GM18909 (cell line): Measurements from ENCODE around the gene NADK.
A peak's percentile ranks its signal among the peaks of the same experiment; 100 is the strongest.

Experiments
- ATAC-seq: cut with Tn5 transposase; IDR thresholded peaks from one replicate; pipeline ENCODE4 v1.9.1; 2021; ENCODE audit warnings: mild to moderate bottlenecking; ENCODE audit not compliant: unreplicated experiment, poor library complexity

NADK gene

DNA sequence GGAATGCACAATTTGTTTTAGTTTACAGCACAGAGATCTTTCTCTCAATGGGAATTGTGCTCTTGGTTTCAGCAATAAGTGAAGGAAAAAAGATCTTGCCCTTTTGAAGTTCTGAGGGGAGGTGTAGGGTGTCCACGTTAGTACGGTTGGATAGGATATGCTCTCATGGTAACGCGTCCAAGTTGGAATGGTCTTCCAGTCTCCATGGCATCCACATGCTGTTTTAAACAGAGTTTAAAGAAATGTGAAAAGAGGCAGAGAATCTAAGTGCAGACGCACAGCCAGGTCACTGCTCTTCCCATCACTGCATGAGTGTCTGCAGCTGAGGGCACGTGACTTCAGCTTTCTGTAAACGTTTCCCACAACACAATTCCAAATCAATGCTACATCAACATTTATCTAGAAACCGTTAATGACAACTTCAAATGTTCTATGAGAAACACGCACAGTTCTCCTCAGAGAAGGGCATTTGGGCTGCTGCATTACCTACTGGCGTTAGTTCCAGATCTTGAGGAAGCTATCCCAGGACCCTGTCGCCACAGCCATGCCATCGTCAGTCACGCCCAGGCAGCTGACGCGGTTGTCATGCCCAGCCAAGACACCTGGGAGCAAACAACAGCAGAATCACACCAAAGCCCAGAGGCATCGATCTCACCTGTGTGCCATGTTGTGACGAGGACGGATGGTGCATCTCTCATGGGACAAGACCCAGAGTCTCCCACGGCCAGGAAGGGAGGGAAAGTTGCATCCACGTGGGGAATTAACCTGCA lies 8.8 kb upstream of the NADK start:
- ATAC-seq: no peak

DNA sequence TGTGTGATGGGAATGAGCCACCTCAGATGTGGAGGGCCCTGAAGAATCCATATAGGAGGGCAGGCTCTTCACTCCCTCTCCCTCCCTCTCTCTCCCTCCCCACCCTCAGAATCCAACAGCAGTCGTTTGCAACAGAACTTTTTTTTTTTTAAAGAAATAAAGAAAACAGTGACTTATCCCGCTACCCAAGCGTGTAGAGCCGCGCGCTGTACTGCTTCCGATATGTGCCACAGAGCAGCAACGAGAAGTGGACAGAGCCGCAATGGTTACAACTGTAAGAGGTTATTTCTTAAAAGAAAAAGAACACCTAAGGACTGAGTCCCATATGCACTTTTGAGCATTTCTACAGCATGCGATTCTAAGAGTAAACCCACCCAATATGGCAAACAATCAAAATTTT lies 7.4 kb upstream of the NADK start:
- no peak for ATAC-seq

DNA sequence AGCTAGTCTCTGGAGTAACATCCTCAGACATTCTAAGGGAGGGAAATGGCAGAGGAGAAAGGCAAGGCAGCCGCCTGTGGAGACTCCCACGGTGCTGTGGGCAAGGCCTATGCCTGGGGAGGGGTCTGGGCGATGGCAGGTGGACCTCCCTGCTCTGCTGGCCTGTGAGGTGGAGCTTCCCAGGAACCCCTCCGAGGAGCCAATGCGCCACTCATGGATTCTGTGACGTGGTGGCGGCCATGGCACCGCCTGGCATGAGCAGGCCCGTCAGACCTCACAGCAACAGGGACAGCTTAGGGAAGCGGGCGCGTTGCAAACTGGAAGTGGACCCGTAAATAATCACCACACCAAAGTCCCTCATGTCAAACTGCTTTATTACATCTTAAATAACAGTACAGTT lies 6.7 kb upstream of the NADK start:
- no peak for ATAC-seq

DNA sequence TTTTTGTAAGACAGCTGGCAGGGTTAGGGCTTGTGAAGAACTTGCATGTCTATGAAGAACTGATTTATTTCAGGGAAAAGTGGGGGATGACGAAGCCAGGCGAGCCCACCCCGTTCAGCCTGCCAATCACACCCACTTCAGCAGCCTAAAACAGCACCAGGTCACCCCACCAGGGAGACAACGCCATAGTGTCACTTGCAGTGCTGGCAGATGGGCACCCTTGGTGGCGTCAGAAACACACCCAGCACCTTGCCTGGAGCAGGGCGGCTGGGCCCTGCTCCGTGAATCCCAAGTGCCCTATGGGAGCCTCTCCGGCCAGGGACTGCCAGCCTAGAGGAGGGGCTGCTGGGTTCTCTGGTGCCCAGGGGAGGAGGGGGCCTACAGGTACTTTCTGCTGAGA lies 5.0 kb upstream of the NADK start:
- no peak for ATAC-seq

DNA sequence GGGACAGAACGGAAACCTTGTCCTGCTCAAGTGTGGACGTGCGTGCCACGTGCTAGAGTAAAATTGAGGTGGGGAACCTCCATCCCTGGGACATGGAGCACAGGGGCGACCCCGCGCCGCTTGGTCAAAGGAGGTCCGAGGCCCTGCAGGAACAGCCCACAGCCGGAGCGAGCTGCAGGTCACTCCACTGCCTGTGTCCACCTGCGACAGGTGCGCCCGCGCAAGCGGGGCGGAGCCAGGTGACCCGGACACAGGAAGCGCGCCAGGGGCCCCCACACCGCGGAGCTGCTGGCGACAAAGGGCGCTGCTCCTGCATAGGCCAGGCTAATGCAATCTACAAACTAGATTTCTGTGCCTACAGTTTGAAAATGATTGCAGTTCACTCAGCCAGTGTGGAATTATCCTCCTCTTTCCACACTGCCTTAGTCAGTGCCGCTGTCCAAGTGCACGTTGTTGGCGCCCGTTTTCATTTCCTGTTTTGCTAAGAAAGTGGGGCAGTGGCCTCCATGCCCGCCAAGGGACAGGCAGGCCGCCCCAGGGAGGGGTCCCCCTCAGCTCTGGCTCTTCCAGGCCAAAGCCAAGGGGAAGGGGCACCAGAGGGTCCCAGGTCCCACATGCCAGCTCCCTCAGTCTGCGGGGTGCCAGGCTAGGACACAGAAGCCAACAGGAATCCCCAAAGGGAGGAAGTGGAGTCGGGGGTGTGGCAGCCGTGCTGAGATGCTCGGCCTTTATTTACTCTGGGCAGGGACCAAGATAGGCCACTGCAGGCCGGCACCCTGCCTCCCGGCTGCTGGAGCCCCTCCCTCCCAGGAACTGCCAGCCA lies 4.3 kb upstream of the NADK start:
- no peak for ATAC-seq

DNA sequence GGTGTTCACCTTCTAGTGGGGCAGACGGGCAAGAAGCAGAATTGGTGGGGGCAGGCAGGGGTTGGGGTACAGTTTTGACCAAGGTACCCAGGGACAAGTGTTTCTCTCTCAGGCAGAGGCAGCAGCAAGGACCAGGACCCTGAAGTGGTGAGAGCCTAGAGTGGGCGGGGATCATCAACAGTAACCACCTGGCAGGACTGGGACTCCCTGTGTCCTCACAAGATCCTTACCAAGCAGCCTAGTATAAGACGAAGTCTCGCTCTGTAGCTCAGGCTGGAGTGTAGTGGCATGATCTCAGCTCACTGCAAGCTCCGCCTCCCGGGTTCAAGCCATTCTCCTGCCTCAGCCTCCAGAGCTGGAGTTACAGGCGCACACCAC lies 3.2 kb upstream of the NADK start:
- no peak for ATAC-seq

DNA sequence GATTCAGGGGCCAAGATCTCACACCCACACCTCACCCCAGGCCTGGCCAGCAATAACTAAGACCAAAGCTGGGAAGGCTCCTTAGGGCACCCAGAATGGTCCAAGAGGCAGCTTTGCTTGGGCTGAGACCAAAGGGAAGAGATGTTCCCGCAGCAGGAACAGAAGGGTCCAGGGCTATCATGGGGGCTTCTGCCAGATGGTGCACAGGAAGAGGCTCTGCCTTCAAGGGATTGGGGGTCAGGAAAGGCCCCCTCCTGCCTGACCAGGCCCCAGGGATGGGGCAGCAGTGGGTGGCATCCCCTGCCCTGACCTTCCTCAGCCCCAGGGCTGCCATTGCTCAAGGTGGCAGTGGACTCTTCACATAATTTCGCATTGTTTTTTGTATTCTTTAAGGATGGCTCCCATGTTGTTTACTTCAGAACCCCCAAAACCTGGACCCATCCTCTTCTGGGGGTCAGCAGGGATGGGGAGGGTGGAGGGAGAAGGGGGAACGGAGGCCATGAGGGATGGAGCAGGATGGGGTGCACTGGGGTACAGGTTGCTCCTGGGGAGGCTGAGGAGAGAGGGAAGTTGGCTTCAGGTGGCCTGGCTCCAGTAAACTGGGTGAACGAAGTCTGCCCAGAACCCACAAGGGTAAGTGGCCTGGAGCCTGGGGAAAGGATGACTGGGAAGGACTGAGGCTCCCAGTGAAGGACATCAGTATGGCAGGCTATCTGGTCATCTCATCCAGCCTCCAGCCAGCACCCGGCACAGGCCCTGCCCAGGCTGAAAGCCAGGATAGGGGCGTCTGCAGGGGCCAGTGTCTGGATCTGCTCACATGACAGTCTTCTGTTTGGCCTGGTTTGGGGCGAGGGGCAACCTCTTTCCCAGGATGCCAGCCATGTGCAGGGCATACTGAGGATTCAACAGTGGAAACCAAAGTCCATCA lies 2.6 kb upstream of the NADK start:
- no peak for ATAC-seq

DNA sequence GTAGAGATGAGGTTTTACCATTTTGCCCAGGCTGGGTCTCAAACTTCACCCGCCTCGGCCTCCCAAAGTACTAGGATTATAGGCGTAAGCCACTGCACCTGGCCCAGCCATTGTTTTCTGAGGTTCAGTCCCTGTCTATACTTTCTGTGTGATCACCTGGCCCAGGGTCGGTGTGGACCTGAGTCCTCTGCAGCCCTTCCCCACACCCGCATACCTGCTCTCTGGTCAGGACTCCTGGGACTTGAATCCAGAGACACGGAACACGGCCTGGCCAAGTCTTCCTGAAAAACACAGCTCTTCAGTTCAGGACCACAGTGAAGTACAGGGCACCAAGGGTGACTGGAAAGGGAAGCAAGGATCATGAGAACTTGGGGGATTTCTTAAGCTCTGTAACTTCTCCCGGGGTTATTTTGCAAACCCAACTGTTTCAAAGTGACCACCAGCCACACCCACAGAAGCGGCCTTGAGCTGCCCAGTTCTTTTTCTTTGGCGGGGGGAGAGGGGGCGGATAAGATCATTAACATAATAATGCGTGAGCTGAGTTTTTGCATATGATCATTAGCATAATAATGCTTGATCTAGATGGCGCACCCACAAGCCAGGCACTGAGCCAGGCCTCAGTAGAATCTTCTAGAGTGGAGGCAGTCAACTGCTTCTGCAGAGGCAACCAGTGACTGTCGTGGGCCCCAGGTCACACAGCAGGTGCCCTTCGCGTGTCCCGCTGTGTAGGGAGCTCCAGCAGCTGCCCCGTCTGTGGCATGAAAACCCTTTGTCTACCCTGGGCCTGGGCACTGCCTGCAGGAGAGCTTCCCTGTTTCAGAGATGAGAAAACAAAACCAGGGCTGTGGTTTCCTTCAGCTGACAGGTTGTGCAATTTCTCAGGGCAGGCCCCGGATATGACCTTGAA lies 1.7 kb upstream of the NADK start:
- peak; percentile 35 for ATAC-seq

DNA sequence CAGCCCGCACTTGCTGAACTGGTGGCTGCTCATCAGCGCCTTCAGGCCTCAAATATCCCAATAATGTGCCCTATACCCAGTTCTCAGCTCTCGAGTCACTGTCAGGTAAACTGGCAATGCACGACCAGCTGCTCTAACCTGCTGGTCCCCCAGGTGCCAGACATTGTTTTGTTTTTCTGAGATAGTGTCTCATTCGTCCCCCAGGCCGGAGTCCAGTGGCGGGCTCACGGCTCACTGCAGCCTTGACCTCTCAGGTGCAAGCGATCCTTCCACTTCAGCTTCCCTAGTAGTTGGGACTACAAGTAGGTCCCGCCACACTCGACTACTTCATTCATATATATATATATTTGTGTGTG lies 1.0 kb upstream of the NADK start:
- no peak for ATAC-seq

DNA sequence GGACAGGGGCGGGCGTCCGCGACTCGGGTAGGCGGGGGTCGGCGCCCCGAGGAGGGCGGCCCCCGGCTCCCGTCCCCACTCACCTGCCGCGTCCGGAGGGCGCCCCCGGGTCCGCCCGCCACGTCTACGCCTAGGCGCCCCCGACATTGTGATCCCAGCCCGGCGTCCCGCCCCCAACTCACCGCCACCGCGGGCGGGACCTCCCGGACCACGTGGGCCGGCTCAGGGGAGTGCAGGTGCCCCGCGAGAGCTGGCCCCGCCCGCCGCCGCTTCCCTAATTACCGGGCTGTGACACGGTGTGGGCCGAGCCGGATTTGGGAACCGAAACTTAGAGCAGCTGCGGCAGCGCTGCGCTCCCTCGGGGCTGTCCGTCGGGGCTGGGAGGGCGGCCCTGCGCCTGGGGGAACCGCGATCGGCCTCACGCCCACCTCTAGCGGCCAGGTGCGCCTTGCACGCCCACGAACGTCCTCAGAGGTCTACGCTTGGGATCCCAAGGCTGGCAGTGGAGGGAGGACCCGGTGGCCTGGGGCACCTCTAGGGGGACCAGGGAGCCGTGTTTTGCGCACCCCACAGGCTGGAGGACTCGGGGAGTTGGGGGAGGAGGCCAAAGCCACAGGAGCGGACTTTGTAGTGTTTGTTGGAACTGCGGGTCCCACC lies 521 bp upstream of the NADK start:
- peak; percentile 67 for ATAC-seq

DNA sequence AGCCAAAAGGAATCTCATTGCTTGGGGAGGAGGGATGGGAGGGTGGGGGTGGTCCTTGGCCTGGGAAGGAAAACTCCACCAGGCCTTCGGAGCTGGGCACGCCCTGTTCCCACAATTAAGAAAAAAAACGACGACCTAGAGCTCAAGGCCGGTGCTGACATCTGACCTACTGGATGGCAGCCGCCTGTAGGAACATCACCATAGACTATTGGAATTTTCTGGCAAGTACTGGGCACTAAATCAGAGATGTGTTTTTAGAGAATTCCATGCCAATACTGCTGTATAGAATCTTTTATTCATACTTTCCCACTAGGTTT lies 729 bp downstream of the NADK start:
- no peak for ATAC-seq

DNA sequence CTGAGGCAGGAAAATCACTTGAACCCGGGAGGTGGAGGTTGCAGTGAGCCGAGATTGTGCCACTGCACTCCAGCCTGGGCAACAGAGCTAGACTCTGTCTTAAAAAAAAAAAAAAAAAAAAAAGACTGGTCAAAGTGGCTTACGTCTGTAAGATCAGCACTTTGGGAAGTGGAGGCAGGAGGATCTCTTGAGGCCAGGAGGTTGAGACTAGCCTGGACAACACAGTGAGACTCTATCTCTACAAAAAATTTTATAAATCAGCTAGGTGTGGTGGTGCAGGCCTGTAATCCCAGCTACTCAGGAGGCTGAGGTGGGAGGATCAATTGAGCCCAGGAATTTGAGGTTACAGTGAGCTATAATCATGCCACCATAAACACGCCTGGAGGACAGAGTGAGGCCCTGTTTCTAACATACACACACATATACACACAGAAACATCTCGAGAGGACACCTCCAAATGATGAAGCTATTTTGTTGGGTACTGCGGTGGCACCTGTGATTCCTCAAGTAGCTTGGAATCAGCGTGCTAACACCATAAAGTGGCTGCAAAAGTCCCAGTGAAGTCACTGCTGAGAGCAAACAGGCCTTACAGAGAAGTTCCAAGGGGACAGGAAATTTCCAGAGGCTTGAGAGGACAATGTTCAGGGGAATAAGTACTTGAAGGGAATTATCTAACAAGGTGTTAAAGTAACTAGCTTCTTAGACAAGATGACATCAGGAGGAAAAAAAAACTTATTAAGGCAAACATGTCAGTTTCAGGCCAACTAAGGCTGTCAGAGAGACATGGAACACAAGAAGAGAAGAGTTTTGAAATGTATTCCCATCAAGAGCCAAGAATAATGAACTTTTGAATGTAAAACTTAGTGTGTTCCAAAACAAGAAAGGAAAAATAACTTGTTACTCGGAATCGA lies 1.3 kb downstream of the NADK start:
- ATAC-seq: no peak

DNA sequence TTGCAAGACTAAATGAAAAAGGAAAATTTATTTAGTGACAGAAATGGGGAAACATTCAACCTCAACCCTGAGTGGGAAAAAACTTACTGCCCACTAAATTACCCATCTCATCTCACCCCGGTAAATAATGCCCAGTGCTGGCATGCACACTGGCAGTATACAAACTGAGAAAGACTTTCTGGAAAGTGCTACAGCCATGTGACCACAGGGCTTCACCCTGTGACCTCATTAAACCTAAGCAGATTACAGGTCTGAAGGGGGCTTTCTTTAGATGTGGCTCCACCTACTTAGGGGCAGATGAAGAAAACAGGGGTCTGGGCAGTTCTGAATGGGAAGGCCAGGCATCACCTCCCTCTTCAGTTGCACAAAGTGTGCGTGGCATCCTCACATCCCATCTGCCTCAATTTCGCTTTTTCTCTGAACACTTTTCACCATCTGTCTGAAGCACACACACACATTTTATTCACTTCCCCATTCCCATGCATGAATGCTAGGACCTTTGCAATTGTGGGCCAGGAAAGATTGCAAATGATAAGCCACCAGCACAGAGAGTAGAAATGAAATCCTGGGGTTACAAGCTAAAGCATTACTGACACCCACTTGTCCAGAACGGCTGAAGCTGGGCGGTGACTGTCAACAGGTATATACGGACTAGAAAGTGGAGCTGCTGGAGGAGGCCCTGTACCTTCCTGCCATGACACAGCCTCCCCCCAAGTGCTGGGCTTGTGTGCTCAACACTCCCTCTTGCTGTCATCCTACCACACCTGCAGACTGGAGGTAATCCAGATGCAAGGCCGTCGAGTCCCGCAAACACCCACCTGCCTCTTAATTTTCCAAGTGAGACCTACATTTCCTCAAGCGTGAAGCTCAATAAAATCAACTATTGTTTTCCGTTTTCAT lies 2.7 kb downstream of the NADK start:
- no peak for ATAC-seq

DNA sequence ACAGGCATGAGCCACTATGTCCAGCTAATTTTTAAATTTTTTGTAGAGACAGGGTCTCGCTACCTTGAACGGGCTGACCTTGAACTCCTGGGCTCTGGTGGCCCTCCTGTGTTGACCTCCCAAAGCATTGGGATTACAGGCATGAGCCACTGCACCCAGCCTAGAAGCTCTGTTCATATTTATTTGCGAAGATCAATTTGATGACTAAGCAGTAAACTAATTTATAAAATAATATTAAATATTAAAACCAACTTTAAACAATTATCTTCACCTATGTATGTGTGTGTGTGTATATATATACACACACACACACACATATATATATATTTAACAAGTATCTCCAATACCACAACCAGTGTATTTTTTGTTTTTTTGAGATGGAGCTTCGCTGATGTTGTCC lies 4.4 kb downstream of the NADK start:
- no peak for ATAC-seq

DNA sequence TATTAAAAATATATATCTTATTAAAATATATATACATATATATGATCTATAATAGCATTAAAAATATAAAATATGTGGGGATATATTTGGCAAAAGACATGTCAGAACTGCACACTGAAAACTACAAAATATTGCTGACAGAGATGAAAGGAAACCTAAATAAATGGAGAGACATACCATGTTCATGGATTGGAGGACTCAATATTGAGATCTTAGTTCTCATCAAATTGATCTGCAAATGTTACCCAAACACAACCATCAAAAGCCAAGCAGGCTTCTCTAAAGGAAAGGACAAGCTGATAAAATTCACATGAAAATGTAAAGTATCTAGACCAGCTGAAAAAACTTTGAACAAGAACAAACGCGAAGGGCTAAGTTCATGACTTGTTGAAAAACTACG lies 7.2 kb downstream of the NADK start:
- no peak for ATAC-seq

DNA sequence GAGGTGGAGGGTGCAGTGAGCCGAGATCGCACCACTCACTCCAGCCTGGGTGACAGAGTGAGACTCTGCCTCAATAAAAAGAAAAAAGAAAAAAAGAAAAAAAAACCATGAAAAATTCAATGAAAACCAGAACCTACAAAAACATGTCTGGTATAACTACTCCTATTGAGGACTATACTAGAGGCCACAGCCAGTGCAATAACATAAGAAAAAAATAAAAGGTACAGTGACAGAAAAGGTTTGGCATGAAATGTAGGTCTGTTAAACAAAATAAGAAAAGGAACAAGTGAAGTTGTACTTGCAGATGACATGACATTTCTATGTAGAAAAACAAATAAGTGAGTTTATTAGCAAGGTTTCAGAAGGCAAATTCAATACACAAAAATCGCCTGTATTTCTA lies 8.2 kb downstream of the NADK start:
- no peak for ATAC-seq

DNA sequence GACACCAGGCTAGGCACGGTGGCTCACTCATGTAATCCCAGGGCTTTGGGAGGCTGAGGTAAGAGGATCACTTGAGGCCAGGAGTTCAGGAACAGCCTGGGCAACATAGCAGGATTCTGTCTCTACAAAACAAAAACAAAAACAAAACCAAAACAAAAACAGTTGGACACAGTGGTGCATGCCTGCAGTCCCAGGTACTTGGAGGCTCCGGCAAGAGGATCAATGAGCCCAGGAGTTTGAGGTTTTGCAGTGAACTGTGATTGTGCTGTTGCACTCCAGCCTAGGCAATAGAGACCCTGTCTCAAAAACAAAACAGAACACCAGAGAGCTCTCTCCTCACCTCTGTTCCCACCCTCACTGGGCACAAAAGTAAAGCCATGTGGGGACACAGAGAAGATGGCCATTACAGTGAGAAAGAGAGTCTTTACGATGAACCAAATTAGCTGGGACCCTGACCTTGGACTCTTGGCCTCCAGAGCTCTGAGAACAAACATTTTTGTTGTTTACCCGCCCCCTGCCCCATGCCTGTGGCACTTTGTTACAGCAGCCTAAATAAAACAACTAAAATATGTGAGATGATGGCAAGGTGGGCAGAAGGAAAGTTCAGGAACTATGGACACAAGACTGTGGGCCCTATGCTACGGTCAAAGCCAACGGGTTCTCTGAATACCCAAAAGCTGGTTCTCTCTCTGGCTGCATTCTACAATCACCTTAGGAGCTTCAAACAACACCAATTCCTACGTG lies 9.8 kb downstream of the NADK start:
- no peak for ATAC-seq
